NK-92 treated with Interleukin-12 subunit alpha and Interleukin-12 subunit beta, amount 100 ng/mL, for 24 hours (cell line): ENCODE measurements around the gene ZCCHC12.

Source experiments
- DNase-seq: peaks from one replicate; lab custom pipeline; 2025; lab: John Stamatoyannopoulos, UW

The ZCCHC12 gene

GRCh38 chrX:118867251-118867650, 43.6 kb downstream of the ZCCHC12 start:
- DNase-seq = no peak

- no peak for DNase-seq
These were observed 48.5 kb downstream of the ZCCHC12 start for GRCh38 chrX:118872102-118872566.
